Osteocyte (in vitro differentiated cells): ENCODE data around the gene CHRD. TPM values are rescaled to one million over a fixed set of nuclear protein-coding genes. Genes with fewer than 3 reads are reported as not detected.
A peak's percentile ranks its signal among the peaks of the same experiment; 100 is the strongest.

Experiments
- DNase-seq: peaks from one replicate; pipeline ENCODE4 v3.0.0; 2021; ENCODE audit warnings: mixed read lengths; ENCODE audit not compliant: unreplicated experiment; ENCODE audit errors: extremely low spot score
- H3K27ac Mint-ChIP-seq: one replicate; pipeline ENCODE4 v1.8.0; 2021; ENCODE audit warnings: mild to moderate bottlenecking, mixed read lengths; ENCODE audit not compliant: unreplicated experiment
- H3K27me3 Mint-ChIP-seq: one replicate; pipeline ENCODE4 v1.8.0; 2021; ENCODE audit warnings: mixed read lengths; ENCODE audit not compliant: unreplicated experiment
- H3K36me3 Mint-ChIP-seq: one replicate; pipeline ENCODE4 v1.8.0; 2021; ENCODE audit warnings: mixed read lengths; ENCODE audit not compliant: unreplicated experiment
- H3K4me1 Mint-ChIP-seq: one replicate; pipeline ENCODE4 v1.8.0; 2021; ENCODE audit warnings: mixed read lengths; ENCODE audit not compliant: unreplicated experiment
- H3K4me3 Mint-ChIP-seq: one replicate; pipeline ENCODE4 v1.8.0; 2021; ENCODE audit warnings: mild to moderate bottlenecking, moderate library complexity, mixed read lengths; ENCODE audit not compliant: unreplicated experiment
- H3K9me3 Mint-ChIP-seq: one replicate; pipeline ENCODE4 v1.8.0; 2021; ENCODE audit warnings: mixed read lengths; ENCODE audit not compliant: unreplicated experiment
- total RNA-seq: library from RNA; stranded (reverse); gene quantifications from 2 replicates; pipeline ENCODE4 v1.2.1, GENCODE V29; 2021
- TF ChIP-seq, protein P1 (sequence below): fragments of 200-600 bp; sonication (generic); IDR thresholded peaks from 2 replicates; pipeline ENCODE4 v1.5.0; 2021; ENCODE audit warnings: antibody characterized with exemption, mild to moderate bottlenecking, moderate library complexity

The CHRD gene
- total RNA-seq, 1 donor from 2014 or later, result 4.4 TPM

GRCh38 chr3:184395320-184395660 lies 15.4 kb downstream of the CHRD start:
- no peak overlapping the region for H3K4me3 Mint-ChIP-seq
- H3K36me3 Mint-ChIP-seq, result no peaks in the 10 kb centered on the region
- peaks cover 47% of the 10 kb centered on the region for H3K27me3 Mint-ChIP-seq
- TF ChIP-seq, protein P1, sequence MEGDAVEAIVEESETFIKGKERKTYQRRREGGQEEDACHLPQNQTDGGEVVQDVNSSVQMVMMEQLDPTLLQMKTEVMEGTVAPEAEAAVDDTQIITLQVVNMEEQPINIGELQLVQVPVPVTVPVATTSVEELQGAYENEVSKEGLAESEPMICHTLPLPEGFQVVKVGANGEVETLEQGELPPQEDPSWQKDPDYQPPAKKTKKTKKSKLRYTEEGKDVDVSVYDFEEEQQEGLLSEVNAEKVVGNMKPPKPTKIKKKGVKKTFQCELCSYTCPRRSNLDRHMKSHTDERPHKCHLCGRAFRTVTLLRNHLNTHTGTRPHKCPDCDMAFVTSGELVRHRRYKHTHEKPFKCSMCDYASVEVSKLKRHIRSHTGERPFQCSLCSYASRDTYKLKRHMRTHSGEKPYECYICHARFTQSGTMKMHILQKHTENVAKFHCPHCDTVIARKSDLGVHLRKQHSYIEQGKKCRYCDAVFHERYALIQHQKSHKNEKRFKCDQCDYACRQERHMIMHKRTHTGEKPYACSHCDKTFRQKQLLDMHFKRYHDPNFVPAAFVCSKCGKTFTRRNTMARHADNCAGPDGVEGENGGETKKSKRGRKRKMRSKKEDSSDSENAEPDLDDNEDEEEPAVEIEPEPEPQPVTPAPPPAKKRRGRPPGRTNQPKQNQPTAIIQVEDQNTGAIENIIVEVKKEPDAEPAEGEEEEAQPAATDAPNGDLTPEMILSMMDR, result no peak
- H3K9me3 Mint-ChIP-seq, result no peaks in the 10 kb centered on the region
- DNase-seq, result no peak
- no peak overlapping the region for H3K27ac Mint-ChIP-seq
- H3K4me1 Mint-ChIP-seq, result peaks cover 6% of the 10 kb centered on the region

GRCh38 chr3:184399410-184399809 lies 19.6 kb downstream of the CHRD start:
- Mint-ChIP-seq H3K4me1 (peaks cover 6% of the 10 kb centered on the region), H3K36me3 (no peaks in the 10 kb centered on the region), H3K27me3 (peaks cover 45% of the 10 kb centered on the region), H3K4me3 (no peak overlapping the region), H3K27ac (peak overlapping the region; percentile 18), H3K9me3 (no peaks in the 10 kb centered on the region)
- TF ChIP-seq, protein P1, result no peak
- DNase-seq, result no peak

DNA sequence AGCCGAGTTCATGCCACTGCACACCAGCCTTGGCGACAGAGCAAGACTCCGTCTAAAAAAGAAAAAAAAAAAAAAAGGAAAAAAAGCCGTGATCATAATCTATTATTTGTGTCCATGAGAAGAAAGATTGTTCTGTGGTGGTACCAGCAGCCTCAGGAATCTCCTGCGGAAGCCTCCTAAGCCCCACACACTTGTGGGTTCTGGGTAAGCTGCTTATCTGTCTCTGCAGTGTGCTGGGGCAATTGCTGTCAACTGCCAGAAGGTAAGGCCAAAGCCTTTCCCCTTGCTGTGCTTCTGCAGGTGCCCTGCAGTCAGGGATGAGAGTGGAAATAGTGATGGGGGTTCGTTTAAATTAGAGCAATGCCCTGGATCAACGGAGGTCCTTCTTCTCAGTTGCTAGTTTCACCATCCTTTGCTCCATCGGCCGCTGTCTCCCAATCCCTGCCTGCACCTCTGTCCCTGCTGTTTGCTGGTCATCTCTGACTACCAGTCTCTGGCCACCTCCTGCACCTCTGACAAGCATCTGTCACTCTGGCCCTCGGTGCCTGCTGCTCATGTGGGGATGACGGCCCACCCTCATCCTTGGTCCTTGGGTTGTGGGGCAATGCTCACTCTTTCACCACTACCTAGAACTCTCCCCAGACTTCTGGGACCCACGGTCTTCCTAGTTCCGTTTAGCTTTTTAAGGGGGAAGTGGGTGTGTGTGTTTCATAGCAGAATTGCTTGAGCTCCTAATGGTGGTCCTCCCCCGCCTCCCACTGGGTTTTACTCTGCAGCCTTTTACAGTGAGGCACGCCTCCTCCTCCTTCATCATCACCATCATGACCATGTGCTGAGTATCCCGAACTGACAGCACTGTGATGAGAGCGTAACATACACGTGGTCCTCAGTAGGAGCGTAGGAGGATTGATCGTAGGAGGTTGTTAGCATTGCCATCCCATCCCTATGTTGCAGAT lies 25.5 kb downstream of the CHRD start:
- H3K27ac Mint-ChIP-seq, result no peak overlapping the region
- no peaks in the 10 kb centered on the region for H3K4me1 Mint-ChIP-seq
- H3K27me3 Mint-ChIP-seq, result peaks cover 35% of the 10 kb centered on the region
- no peak overlapping the region for H3K4me3 Mint-ChIP-seq
- H3K36me3 Mint-ChIP-seq, result no peaks in the 10 kb centered on the region
- H3K9me3 Mint-ChIP-seq, result no peaks in the 10 kb centered on the region
- DNase-seq, result no peak
- TF ChIP-seq, protein P1, result no peak

GRCh38 chr3:184409331-184409926 lies 29.6 kb downstream of the CHRD start:
- H3K4me3 Mint-ChIP-seq, result no peak overlapping the region
- DNase-seq, result no peak
- H3K27me3 Mint-ChIP-seq, result peaks cover 18% of the 10 kb centered on the region
- no peak overlapping the region for H3K27ac Mint-ChIP-seq
- no peaks in the 10 kb centered on the region for H3K4me1 Mint-ChIP-seq
- no peaks in the 10 kb centered on the region for H3K36me3 Mint-ChIP-seq
- no peaks in the 10 kb centered on the region for H3K9me3 Mint-ChIP-seq
- TF ChIP-seq, protein P1, result no peak

DNA sequence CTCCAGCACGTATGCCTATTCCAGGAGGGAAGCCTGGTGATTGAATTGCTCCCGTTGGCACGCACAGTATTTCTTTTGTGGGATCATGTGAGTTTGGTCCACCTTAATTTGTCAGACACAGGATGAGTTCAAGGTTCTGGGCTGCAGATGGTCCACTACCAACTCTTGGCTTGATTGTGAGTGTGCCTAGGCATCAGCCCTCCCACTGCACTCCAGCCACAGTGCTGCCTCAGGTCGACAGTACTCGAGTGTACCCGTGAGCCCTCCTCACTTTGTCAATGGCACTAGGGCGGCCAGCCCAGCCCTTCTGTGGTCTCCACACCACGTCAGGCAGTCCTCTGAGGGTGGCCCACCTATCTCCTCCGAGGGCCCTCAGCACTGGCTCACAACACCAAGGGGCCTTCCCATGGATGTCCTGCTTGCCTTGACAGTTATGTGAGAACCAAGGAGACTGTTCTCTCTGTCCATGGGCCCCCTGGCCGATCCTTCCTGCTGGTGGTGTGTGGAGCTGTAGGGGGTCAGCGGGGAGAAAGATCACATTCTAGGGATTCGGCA lies 30.2 kb downstream of the CHRD start:
- no peak for DNase-seq
- H3K4me1 Mint-ChIP-seq, result no peaks in the 10 kb centered on the region
- H3K9me3 Mint-ChIP-seq, result no peaks in the 10 kb centered on the region
- H3K27me3 Mint-ChIP-seq, result peaks cover 16% of the 10 kb centered on the region
- H3K36me3 Mint-ChIP-seq, result no peaks in the 10 kb centered on the region
- TF ChIP-seq, protein P1, result no peak
- H3K4me3 Mint-ChIP-seq, result no peak overlapping the region
- H3K27ac Mint-ChIP-seq, result no peak overlapping the region
